Ishikawa (cell line): ENCODE data around the gene MYH13.

Experiments
- CEBPB ChIP-seq: IDR thresholded peaks from 2 replicates; pipeline ENCODE4 v1.6.1; 2012
- CREB1 ChIP-seq: IDR thresholded peaks from 2 replicates; pipeline ENCODE4 v1.6.1; 2012; ENCODE audit warnings: low read depth
- EGR1 ChIP-seq: IDR thresholded peaks from 2 replicates; pipeline ENCODE4 v1.6.1; 2012
- EP300 ChIP-seq: IDR thresholded peaks from 2 replicates; pipeline ENCODE4 v1.6.1; 2012; ENCODE audit warnings: borderline replicate concordance
- FOXM1 ChIP-seq: IDR thresholded peaks from 2 replicates; pipeline ENCODE4 v1.6.1; 2012; ENCODE audit warnings: low read depth, borderline replicate concordance
- NFIC ChIP-seq: IDR thresholded peaks from 2 replicates; pipeline ENCODE4 v1.6.1; 2012
- RAD21 ChIP-seq: IDR thresholded peaks from 2 replicates; pipeline ENCODE4 v1.6.1; 2012; ENCODE audit warnings: low read depth
- TAF1 ChIP-seq: IDR thresholded peaks from 2 replicates; pipeline ENCODE4 v1.6.1; 2012; ENCODE audit warnings: low read depth, mild to moderate bottlenecking
- TCF12 ChIP-seq: IDR thresholded peaks from 2 replicates; pipeline ENCODE4 v1.6.1; 2012; ENCODE audit warnings: low read depth
- TEAD4 ChIP-seq: IDR thresholded peaks from 2 replicates; pipeline ENCODE4 v1.6.1; 2012
- YY1 ChIP-seq: IDR thresholded peaks from 2 replicates; pipeline ENCODE4 v1.6.1; 2012; ENCODE audit warnings: low read depth
- ZBTB7A ChIP-seq: IDR thresholded peaks from 2 replicates; pipeline ENCODE4 v1.6.1; 2012; ENCODE audit warnings: low read depth
- TF ChIP-seq, protein P1 (sequence below): IDR thresholded peaks from 2 replicates; pipeline ENCODE4 v1.6.1; 2012
- TF ChIP-seq, protein P2 (sequence below): IDR thresholded peaks from 2 replicates; pipeline ENCODE4 v1.6.1; 2012
- TF ChIP-seq, protein P3 (sequence below): IDR thresholded peaks from 2 replicates; pipeline ENCODE4 v1.6.1; 2012; ENCODE audit warnings: low read depth, mild to moderate bottlenecking

The MYH13 gene

DNA sequence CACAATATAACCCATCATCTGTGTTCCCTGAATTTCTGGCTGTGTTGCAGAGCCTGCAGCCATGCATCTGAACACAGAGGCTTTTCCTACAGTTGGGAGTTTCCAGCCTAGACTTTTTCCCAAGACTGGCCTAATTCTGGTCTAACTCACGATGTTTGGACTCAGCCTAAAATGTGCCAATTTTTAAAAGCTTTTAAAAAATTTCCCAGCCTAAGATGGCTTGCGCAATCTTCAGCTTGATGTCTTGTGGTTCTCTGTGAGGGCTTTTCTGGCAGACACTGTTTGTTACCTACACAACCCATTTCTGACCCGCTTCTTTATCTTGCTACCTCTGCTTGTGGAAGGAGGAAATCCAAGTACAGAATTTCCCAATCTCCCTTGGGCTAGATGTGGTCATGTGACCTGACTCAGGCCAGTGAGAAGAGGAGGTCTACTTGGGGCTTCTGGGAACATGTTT is 101.7 kb downstream of the MYH13 start:
- TF ChIP-seq RAD21 (no peak), CEBPB (0 out of 2 replicates have a peak, but pooled peaks have one; percentile 3)

DNA sequence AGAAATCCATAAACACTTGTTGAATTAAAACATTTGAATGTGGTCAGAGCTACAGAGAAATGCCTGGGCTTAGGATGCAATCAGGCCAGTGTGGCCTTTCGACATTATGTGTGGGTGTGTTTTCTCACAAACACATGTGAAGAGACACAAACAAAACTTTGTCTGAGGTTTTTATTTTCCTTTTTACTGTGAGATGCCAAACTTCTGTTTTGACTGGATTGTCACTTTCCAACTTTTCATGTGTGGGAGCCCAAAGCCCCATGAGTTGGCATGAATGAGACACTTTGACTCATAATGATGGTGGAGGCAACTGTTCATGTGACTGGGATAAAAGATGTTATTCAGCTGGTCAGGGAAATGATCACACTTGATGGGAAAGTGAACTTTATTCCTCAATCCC is 102.5 kb downstream of the MYH13 start:
- TF ChIP-seq, protein P1, sequence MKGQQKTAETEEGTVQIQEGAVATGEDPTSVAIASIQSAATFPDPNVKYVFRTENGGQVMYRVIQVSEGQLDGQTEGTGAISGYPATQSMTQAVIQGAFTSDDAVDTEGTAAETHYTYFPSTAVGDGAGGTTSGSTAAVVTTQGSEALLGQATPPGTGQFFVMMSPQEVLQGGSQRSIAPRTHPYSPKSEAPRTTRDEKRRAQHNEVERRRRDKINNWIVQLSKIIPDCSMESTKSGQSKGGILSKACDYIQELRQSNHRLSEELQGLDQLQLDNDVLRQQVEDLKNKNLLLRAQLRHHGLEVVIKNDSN = no peak
- TF ChIP-seq EGR1 (no peak), TEAD4 (no peak), YY1 (no peak), NFIC (no peak), RAD21 (no peak), EP300 (no peak), ZBTB7A (no peak), TCF12 (no peak), CREB1 (no peak), FOXM1 (no peak), CEBPB (no peak), TAF1 (no peak)
- TF ChIP-seq, protein P2, sequence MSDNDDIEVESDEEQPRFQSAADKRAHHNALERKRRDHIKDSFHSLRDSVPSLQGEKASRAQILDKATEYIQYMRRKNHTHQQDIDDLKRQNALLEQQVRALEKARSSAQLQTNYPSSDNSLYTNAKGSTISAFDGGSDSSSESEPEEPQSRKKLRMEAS = no peak
- TF ChIP-seq, protein P3, sequence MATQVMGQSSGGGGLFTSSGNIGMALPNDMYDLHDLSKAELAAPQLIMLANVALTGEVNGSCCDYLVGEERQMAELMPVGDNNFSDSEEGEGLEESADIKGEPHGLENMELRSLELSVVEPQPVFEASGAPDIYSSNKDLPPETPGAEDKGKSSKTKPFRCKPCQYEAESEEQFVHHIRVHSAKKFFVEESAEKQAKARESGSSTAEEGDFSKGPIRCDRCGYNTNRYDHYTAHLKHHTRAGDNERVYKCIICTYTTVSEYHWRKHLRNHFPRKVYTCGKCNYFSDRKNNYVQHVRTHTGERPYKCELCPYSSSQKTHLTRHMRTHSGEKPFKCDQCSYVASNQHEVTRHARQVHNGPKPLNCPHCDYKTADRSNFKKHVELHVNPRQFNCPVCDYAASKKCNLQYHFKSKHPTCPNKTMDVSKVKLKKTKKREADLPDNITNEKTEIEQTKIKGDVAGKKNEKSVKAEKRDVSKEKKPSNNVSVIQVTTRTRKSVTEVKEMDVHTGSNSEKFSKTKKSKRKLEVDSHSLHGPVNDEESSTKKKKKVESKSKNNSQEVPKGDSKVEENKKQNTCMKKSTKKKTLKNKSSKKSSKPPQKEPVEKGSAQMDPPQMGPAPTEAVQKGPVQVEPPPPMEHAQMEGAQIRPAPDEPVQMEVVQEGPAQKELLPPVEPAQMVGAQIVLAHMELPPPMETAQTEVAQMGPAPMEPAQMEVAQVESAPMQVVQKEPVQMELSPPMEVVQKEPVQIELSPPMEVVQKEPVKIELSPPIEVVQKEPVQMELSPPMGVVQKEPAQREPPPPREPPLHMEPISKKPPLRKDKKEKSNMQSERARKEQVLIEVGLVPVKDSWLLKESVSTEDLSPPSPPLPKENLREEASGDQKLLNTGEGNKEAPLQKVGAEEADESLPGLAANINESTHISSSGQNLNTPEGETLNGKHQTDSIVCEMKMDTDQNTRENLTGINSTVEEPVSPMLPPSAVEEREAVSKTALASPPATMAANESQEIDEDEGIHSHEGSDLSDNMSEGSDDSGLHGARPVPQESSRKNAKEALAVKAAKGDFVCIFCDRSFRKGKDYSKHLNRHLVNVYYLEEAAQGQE = no peak

DNA sequence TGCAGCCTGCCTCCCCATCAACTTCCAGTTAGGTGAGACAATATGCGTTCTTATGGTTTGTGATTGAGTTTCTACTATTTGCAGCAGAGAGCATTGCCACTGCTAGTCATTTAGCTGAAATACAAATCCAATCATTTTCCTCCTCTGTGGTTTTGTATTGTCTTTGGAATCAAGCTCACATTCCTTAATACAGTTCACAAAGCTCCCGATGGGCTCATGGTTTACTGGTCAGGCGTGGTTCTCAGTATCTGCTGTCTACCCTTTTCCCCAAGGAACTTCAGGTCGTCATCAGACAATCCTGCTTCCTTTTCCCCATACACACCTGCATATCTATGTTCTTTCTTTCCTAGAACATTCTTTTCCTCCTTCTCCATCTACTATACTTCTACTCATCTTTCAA is 104.8 kb downstream of the MYH13 start:
- no peak for TF ChIP-seq ZBTB7A
- TF ChIP-seq, protein P1 = no peak
- TF ChIP-seq RAD21 = no peak
- no peak for TF ChIP-seq EGR1
- no peak for TF ChIP-seq NFIC
- TF ChIP-seq CREB1 = no peak
- TF ChIP-seq EP300 = no peak
- TF ChIP-seq, protein P3 = no peak
- TF ChIP-seq, protein P2 = no peak
- TF ChIP-seq TEAD4 = no peak
- no peak for TF ChIP-seq TAF1
- TF ChIP-seq FOXM1 = no peak

DNA sequence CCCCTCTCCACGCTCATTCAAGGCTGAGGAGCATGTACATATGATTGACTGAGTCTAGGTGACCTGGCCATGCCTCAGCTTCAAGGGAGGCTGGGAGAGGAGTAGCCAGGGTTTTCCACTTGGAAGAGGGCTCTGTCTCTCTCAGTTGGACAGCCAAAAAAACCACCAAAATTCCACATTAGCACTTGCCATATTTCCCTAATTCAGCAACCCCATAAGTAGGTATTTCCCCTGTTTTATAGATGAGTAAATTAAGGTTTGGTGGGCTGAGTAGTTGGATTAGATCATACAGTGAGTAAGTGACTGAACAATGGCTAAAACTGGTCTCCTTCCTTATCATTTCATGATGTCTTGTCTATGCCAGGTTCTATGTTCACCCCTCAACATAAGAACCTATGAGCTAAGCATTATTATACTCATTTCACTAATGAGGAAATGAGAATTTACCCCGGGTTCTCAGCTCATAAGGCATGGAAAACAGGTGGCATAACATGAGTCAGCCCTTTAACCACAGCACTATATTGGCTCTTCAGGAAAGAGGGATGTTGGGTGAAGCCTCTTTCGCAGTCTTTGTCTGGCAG is 106.4 kb downstream of the MYH13 start:
- no peak for TF ChIP-seq EGR1
- TF ChIP-seq, protein P2 = no peak
- TF ChIP-seq CEBPB = no peak
- TF ChIP-seq TEAD4 = no peak
- TF ChIP-seq TCF12 = no peak

DNA sequence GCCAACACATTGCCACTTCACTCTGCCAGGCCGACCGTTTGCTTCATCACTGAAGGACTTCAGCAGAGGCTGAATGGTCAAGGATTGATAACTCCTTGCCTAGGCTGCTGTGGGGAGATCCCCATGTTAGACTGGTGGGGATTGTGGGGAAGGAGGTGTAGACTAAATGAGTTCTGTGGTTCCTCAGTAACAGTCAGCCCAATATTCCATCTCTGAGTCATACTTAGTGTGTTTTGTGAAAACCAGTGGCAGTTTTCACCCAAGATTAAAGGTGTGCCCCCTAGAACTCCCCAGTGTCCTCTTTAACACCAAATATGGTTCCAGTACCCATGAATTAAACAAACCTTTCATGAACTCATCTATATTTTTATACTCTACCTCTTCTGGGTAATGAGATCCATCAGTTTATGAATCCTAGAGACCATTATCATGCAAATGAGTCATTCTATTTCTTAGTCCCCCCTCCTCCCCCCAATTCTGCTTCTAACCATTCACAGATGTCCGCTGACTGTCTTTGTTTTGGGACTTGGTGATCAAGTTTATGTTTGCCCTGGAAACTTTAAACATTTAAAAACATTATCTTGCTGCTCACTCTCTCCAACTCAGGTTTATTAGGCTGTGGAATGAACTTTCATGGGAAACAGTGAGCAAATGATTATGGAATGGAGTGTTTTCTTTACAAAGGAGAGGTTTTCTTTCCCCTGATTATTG is 107.6 kb downstream of the MYH13 start:
- TF ChIP-seq TAF1 (no peak), EP300 (no peak), TCF12 (no peak), TEAD4 (no peak), YY1 (no peak), ZBTB7A (no peak), NFIC (no peak), EGR1 (no peak)
- TF ChIP-seq, protein P1 = no peak
- TF ChIP-seq, protein P2 = no peak
